Stimulated activated CD8-positive, alpha-beta memory T cell treated with anti-CD3 and anti-CD28 coated beads, Interleukin-7, amount 100 ng/mL, for 4 hours (primary cell): Measurements from ENCODE around the gene GSAP.
"Not testable (repeated sequence)": the region's sequence is repeated elsewhere in the genome, so short reads cannot be mapped to it uniquely, and the experiment has no call there.

Experiments used
- DNase-seq, 2 donors: peaks; one replicate each; pipeline ENCODE4 v3.0.0-alpha.2; 2020; ENCODE audit warnings: low read depth in 2 of 2

The GSAP gene, protein sequence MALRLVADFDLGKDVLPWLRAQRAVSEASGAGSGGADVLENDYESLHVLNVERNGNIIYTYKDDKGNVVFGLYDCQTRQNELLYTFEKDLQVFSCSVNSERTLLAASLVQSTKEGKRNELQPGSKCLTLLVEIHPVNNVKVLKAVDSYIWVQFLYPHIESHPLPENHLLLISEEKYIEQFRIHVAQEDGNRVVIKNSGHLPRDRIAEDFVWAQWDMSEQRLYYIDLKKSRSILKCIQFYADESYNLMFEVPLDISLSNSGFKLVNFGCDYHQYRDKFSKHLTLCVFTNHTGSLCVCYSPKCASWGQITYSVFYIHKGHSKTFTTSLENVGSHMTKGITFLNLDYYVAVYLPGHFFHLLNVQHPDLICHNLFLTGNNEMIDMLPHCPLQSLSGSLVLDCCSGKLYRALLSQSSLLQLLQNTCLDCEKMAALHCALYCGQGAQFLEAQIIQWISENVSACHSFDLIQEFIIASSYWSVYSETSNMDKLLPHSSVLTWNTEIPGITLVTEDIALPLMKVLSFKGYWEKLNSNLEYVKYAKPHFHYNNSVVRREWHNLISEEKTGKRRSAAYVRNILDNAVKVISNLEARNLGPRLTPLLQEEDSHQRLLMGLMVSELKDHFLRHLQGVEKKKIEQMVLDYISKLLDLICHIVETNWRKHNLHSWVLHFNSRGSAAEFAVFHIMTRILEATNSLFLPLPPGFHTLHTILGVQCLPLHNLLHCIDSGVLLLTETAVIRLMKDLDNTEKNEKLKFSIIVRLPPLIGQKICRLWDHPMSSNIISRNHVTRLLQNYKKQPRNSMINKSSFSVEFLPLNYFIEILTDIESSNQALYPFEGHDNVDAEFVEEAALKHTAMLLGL

GRCh38 chr7:77415823-77416620, at the start of gene GSAP:
GSAP (minus strand) TSS chr7:77416349; CDS start chr7:77416321, 28 bp downstream.
- peak in 1 of 2 donors; percentile 52 for DNase-seq

DNA sequence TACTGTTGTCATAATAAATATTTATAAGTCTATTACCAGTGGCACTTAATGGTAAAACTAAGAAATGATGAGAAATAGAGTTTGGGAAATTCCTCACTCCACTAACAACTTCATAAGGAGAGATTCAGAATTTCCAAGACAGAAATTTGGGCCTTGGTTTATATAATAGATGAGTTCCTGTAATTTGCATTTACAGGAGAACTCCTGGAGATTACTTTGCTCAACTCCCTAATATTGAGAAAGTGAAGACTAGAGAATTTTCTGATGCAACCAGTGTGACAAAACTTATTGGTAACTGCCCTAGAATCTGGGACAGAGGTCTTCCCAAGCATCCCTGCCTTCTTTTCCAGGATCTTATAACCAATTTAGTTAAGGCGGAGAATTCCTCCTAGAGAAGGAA, 49.1 kb upstream of the GSAP start:
- no peak for DNase-seq

DNA sequence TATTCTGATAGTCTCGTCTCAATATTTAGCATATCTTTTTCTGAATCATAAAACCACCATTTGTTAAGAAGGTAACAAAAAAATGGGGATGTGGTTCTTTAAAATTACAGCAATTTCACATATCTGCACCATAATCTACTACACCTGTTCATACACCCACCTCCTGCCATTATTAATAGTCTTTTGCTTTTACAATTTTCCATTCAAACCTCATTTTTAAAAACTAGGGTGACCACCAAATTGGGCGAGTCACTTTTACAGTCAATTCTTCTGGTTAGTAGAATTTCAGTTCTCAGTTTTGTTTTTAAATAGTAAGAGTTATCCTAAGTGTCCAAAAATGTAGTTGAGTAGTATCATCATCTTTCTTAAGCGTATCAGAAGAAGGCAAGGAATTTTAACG, 48.4 kb upstream of the GSAP start:
- DNase-seq: no peak

DNA sequence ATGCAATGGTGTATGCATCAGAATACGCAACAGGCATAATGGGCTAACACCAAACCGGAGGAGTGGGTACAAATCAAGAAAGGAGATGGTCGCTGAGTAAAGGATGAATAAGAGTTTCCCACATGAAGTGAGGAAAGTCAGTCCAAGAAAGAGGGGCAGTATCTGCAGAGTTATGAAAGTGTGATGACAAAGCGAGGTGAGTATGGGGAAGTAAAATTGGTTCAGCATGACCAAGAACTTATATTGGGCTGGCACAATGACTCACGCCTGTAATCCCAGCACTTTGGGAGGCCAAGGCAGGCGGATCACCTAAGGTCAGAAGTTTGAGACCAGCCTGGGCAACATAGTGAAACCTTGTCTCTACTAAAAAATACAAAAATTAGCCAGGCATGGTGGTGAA, 47.5 kb upstream of the GSAP start:
- not testable (repeated sequence) for DNase-seq

- DNase-seq: no peak
These were observed 45.7 kb upstream of the GSAP start for GRCh38 chr7:77461842-77462241.

DNA sequence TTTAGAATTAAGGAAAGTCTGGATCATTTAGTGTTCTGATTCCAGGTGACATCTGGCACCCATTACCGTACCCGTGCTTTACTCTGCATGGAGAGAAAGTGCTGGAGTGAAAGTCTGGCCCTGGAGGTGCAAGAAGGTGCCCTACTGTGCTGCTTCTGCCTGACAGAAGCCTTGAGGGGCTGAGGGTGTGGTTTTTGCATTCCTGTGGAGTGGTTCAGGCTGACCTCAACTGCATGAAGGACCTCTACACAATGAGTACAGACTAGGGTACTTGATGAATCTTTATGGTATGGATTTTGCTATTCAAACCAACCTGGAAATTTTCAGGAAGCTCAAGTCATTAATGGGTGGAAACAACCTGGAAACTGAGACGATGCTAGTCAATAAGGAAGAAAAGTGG, 45.1 kb upstream of the GSAP start:
- DNase-seq: no peak

GRCh38 chr7:77460057-77460486, 43.9 kb upstream of the GSAP start:
- no peak for DNase-seq

GRCh38 chr7:77459311-77459726, 43.2 kb upstream of the GSAP start:
- no peak for DNase-seq

GRCh38 chr7:77458786-77459185, 42.6 kb upstream of the GSAP start:
- DNase-seq: no peak

DNA sequence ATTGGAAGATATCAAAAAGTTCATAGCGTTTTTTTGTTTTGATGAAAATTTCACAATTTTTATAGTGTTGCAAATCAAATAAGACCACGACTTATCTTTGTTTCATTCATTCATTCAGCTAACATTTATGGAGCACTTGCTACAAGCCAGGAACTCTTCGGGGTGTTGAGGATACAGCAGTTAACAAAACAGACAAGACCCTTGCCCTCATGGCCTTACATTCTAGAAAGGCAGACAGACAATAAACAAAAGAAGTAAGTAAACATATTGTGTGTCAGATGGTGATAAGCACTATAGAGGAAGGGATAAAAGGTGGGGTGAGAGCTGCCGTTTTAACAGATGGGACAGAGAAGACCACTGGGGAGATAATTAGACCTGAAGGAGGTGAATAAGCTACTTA, 41.6 kb upstream of the GSAP start:
- no peak for DNase-seq

- no peak for DNase-seq
These were observed 40.5 kb upstream of the GSAP start for GRCh38 chr7:77456696-77457095.

DNA sequence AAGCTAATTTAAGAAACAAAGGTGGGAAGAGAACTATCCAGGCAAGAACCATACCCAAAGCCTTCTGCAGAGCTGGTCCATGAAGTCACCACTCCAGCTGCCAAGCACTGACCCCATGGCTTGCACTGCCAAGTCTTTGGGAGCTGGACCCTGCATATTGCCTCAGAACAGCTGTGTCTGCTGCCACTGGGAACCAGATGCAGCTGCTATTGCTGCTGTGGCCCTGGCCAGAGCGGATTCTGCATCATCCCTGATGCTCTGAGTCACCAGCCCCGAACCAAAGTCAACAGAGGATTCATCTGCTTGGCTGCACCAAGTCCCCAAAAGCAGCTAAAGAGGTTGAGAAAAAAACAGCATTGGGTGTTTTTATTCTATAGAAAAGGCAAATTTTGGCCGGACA, 39.2 kb upstream of the GSAP start:
- DNase-seq: no peak

- no peak for DNase-seq
These were observed 38.7 kb upstream of the GSAP start for GRCh38 chr7:77454802-77455201.

DNA sequence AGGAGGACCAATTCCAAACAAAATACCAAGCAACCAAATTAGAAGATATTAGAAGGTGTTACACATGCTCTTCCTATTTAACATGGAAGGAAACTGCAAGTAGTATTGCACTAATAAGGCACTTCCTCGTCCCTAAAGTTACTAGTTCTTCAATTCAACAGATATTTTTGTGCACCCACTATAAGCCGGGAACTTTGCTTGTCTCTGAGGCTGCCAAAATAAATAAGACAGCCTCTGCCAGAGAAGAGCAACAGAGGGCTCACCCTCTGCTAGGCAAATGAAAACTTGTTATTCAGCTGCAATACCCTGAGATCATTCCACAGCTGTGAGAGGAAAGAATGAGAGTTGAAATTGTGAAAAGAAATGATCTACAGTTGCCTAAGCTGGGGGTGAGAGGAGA, 37.4 kb upstream of the GSAP start:
- DNase-seq: no peak

DNA sequence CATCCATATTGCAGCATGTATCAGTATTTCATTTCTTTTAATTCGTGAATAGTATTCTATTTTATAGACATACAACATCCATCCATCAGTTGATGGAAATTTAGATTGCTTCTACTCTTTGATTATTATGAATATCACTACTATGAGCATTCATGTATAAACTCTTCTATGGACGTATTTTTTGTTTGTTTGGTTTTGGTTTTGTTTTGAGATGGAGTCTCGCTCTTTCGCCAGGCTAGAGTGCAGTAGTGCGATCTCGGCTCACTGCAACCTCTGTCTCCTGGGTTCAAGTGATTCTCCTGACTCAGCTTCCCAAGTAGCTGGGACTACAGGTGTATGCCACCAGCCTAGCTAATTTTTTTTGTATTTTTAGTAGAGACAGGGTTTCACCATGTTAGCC, 35.8 kb upstream of the GSAP start:
- not testable (repeated sequence) for DNase-seq

DNA sequence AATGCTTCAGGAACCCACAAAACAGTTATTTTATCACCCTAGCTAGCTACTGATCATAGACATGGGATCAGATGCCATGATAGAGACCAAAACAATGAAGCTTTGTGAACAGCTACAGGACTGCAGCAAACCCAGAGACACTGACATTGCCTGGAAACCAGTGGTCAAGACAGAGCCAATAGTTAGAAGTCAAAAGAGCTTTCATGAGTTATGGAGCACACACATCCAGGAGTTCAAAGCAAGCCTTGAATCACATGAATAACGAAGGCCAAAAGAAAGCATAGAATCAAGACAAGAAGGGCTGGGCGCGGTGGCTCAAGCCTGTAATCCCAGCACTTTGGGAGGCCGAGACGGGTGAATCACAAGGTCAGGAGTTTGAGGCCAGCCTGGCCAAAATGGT, 34.5 kb upstream of the GSAP start:
- no peak for DNase-seq

GRCh38 chr7:77450054-77450453, 33.9 kb upstream of the GSAP start:
- DNase-seq: no peak

GRCh38 chr7:77447616-77448015, 31.5 kb upstream of the GSAP start:
- DNase-seq: no peak

DNA sequence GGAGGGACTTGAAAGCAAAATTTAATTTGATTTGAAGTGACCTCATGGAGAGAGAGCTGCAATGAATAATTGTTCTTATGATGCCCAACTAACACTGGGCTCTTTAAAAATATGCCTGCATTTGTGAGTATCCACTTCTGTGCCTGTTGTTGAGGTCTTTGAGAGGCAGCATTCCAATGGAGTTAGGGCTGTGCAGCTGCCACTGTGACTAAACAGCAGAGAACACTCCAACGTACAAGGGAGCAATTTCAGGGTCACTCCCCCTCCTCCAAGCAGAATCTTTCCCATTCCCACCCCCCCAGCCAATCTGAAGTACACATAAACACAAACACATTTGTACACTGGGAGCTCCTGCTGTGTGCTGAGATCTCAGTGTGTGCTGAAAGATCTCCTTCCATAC, 28.0 kb upstream of the GSAP start:
- DNase-seq: no peak

GRCh38 chr7:77443042-77443441, 26.9 kb upstream of the GSAP start:
- DNase-seq: no peak

- DNase-seq: no peak
These were observed 26.5 kb upstream of the GSAP start for GRCh38 chr7:77442636-77443035.

- DNase-seq: no peak
These were observed 24.9 kb upstream of the GSAP start for GRCh38 chr7:77441046-77441445.
